B cell (primary cell): Measurements from ENCODE around the gene CEP290.

Source experiments
- EZH2 ChIP-seq: IDR thresholded peaks from 2 replicates; pipeline ENCODE4 v1.6.1; 2012; ENCODE audit warnings: borderline replicate concordance, low read depth, mild to moderate bottlenecking, moderate library complexity, low read length; ENCODE audit not compliant: insufficient read depth, poor library complexity, severe bottlenecking
- TF ChIP-seq, protein P1 (sequence below): fragments of 200-600 bp; IDR thresholded peaks from one replicate; pipeline ENCODE4 v1.8.0; 2022; ENCODE audit warnings: antibody characterized with exemption, mild to moderate bottlenecking

- TF ChIP-seq, protein P1, sequence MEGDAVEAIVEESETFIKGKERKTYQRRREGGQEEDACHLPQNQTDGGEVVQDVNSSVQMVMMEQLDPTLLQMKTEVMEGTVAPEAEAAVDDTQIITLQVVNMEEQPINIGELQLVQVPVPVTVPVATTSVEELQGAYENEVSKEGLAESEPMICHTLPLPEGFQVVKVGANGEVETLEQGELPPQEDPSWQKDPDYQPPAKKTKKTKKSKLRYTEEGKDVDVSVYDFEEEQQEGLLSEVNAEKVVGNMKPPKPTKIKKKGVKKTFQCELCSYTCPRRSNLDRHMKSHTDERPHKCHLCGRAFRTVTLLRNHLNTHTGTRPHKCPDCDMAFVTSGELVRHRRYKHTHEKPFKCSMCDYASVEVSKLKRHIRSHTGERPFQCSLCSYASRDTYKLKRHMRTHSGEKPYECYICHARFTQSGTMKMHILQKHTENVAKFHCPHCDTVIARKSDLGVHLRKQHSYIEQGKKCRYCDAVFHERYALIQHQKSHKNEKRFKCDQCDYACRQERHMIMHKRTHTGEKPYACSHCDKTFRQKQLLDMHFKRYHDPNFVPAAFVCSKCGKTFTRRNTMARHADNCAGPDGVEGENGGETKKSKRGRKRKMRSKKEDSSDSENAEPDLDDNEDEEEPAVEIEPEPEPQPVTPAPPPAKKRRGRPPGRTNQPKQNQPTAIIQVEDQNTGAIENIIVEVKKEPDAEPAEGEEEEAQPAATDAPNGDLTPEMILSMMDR, result no peak
- no peak for TF ChIP-seq EZH2
Measured at GRCh38 chr12:88145567-88146505, 3.9 kb upstream of the CEP290 start.
